Islet of Langerhans (tissue), 1 donor: ENCODE data around the gene ZFP92.

ENCODE experiments used
- FAIRE-seq: peaks from one replicate; lab custom pipeline; 2011; peaks lifted over from hg19 to GRCh38; lab: Jason Lieb, UNC

Gene ZFP92

DNA sequence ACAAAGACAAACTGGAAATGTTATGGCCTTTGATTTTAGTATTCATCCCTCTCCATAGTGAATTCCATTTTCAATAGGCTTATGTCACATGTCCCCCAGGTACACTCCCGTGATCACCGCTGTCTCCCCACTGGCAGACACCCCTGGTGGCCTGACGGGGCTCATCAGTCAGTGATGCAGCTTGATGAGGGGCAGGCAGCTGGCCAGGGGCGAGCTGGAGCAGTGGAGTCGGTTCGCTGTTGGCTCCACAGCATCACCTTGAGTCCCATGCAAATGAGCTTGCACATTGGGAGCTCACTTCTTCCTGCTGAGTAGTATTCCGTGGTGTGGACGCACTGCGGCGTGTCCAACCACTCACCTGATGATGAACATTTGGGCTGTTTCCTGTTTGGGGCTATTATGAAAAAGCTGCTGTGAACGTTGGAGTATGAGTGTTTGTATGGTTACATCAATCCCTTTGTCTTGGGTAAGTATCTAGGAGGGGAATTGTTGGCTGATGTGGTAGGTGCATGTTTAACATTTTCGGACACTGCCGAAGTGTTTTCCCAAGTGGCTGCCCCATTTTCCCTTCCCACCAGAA lies 29.4 kb downstream of the ZFP92 start:
- FAIRE-seq = no peak

DNA sequence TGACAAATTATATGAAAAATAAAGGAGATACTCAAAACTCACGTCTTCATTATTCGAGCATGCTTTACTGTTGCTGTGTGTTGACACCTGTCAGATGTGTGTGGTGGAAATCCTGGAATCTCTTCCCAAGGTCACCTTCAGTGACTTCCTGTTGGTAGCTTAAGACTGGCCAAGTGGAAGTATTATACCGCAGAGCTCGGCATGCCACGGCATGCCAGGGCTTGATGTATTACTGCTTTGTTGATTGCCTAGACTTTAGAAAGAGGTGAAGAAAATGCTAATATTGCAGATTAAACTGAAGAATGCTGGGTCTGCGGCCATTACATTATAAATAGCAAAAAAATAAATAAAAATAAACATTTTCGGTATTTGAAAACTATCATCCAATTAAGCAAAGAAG lies 30.0 kb downstream of the ZFP92 start:
- FAIRE-seq = no peak

DNA sequence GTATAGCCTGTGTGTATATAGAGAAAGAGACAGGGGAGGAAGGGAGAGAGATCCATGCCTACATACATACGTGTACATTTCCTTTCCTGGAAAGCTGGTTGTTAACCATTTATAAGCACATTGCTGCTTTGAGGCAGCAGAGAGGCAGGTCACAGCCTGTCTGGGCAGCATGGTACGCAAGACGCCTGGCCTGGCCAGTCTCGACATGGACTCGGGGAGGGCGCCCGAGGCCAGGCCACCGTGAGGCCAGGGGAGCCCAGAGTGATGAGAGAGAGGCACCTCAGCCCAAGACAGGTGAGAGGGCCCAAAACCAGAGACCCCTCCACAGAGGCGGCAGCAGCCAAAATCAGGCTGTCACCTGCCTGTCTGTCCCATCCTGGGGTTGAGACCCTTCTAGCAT lies 30.7 kb downstream of the ZFP92 start:
- FAIRE-seq = no peak

DNA sequence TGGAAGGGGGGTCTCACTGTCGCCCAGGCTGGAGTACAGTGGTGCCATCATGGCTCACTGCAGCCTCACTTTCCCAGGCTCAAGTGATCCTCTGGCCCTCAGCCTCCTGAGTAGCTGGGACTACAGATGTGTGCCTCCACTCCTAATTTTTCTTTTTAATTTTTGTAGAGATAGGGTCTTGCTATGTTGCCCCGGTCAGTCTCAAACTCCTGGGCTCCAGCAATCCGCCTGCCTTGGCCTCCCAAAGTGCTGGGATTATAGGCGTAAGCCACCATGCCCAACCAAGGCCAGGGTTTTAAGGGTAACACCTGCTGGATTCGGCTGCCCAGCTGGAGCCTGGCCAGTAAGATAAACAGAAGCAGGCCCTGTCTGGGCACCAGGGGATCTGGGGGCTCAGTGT lies 31.2 kb downstream of the ZFP92 start:
- FAIRE-seq = no peak

- no peak for FAIRE-seq
Measured at GRCh38 chrX:153443476-153444332, 32.4 kb downstream of the ZFP92 start.

GRCh38 chrX:153444333-153445011 lies 33.2 kb downstream of the ZFP92 start:
- FAIRE-seq = no peak

DNA sequence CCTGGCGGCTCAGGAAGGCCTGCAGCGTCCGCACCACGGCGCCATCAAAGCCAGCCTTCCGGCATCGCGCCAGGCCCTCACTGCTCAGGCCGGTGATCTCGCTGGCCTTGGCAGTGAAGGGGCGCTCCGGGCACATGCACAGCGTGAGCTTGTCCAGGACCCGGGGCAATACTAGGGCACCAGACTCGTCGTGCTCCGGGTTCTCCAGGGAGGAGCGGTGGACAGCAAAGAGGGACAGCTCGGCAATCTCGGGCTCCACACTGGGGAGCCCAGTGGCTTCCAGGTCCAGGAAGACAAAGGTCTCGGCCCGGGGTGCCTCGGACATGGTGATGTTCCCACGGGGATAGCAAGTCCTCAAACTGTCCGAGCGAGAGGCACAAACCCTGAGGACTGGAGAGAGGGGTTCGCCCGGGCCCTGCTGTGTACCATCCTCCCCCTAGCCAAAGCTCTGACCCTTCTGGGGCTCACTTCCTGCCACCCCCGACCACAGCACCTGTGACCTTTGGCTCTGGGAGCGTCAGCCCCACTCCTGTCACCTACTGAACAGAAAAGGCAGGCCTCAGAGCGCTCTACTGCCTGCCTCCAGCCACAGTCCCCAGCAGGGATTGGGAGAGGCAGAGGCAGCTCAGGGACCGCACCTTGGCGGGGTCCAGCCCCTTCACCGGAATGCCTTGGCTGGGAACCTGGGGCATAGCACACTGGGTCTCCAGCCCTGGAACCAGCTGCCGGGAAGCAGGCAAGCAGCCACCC lies 34.0 kb downstream of the ZFP92 start:
- no peak for FAIRE-seq

- no peak for FAIRE-seq
Measured at GRCh38 chrX:153445856-153446635, 34.8 kb downstream of the ZFP92 start, which contains the start of gene TREX2. Gene TREX2, minus strand, starts transcription at chrX:153446056. Its CDS starts 626 bp downstream, at chrX:153445430.

DNA sequence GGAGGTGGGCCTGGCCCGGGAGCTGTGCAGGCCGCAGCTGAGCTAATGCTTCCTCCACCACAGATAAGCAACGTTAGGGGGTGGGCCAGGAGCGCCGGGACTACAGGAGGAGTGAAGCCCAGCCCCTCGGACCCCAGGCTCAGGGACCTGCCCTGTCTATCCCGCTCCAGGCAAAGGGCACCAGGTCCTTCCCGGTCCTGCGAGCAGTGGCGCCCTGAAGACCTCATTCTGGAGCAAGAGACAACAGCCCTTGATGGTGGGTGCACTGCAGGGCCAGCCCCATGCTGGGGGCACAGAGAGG lies 35.3 kb downstream of the ZFP92 start:
- no peak for FAIRE-seq

- no peak for FAIRE-seq
Measured at GRCh38 chrX:153446950-153447580, 35.8 kb downstream of the ZFP92 start.

DNA sequence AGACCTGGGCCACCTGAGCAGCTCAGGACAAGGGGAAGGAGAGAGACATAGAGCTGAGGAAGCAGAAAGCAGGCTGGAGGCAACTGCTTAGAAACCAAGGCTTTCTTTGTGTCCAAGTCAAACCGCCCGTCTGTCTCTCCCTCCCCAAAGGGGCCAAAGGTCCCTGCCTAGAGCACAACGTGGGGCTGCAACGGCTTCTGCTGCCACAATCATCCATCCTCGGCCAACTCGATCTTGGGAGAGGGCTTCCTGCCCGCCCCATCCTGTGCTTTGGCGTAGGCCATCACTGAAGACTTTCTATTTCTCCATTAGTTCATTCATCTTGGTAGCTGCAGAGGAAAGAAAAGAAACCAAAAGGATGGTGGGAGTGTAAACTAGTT lies 36.3 kb downstream of the ZFP92 start:
- no peak for FAIRE-seq

- no peak for FAIRE-seq
Measured at GRCh38 chrX:153448556-153449367, 37.5 kb downstream of the ZFP92 start.

DNA sequence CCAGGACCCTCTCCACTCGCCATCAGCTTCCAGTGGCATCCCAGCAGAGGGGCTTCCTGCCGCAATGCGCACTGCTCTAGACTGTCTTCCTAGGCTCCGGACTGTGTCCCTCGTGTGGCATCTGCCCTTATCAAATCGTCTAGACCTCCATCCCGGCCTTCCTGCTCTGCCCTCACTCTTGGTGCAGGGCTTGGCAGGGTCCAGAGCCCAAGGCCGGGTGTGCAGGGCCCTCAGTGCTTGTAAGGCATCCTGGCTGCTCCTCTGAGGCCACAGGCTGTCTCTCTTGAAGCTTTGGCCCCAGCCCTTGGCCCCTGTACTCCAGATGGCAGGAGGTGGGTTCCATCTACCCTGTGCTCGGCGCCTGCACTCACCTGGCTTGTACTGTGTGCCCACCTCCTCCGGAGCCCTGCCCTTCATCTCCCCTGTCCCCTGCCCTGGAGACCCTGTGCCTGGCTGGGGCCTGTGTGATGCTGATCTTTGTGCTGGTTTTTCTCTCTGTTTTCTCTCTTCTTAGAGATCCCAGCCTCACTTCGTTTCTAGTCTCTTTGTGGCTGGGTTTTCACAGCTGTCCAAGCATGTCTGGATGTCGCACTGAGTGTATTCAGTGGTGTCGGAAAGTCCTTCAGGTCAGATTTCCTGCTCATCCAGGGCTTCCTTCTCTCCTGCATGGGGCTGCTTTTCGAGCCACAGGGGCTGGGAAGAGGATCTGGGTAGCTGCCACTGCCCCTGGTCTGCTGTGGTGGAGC lies 38.3 kb downstream of the ZFP92 start:
- FAIRE-seq = no peak

GRCh38 chrX:153450114-153450948 lies 39.1 kb downstream of the ZFP92 start:
- FAIRE-seq = no peak

- FAIRE-seq = no peak
Measured at GRCh38 chrX:153450949-153451277, 39.6 kb downstream of the ZFP92 start.

DNA sequence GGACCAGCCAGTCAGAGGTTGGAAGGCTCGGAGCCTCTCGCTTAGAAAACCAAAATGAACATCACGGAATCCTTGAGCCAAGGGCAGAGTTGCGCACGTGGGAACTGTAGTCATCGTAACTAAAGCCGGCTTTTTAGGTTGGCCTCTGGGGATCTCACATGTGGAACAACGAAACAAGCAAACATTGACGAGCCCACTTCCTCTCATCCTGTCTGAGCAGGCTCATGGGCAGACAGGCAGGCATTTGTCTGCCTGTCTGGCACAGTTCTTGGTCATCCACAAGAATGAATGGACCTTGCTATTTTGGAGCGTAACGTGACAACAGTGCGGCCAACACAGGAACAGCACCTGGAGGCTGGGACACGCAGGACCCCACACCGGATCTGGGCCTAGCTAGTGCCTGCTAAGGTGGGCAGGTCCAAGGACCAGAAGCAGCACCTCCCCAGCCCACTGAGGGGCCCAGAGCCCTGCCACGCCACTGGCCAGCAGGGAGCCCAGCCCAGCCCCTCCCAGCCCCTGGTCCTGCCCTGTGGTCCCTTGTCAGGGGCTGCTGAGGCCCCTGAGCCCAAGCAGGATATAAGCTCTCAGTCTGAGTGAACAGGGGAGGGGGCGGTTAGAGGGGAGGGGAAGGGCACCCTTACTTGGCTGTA lies 43.8 kb downstream of the ZFP92 start:
- FAIRE-seq = no peak

- no peak for FAIRE-seq
Measured at GRCh38 chrX:153455571-153455970, 44.3 kb downstream of the ZFP92 start.

GRCh38 chrX:153456161-153456560 lies 44.9 kb downstream of the ZFP92 start:
- FAIRE-seq = no peak

- FAIRE-seq = no peak
Measured at GRCh38 chrX:153456704-153457103, 45.4 kb downstream of the ZFP92 start.
